Erythroblast (primary cell): ENCODE measurements around the gene LDLRAD4.

ENCODE experiments used
- GATA1 ChIP-seq: IDR thresholded peaks from 2 replicates; pipeline ENCODE4 v1.6.1; 2011; ENCODE audit warnings: low read depth, mild to moderate bottlenecking, control low read depth, low read length, moderate library complexity
- POLR2A ChIP-seq: IDR thresholded peaks from 2 replicates; pipeline ENCODE4 v1.6.1; 2011; ENCODE audit warnings: mild to moderate bottlenecking, low read length

- TF ChIP-seq POLR2A: no peak
- TF ChIP-seq GATA1: no peak
These were observed 72.3 kb downstream of the LDLRAD4 start for GRCh38 chr18:13290856-13291271.
